Measurements from ENCODE around the gene NCMAP.

Gene NCMAP

DNA sequence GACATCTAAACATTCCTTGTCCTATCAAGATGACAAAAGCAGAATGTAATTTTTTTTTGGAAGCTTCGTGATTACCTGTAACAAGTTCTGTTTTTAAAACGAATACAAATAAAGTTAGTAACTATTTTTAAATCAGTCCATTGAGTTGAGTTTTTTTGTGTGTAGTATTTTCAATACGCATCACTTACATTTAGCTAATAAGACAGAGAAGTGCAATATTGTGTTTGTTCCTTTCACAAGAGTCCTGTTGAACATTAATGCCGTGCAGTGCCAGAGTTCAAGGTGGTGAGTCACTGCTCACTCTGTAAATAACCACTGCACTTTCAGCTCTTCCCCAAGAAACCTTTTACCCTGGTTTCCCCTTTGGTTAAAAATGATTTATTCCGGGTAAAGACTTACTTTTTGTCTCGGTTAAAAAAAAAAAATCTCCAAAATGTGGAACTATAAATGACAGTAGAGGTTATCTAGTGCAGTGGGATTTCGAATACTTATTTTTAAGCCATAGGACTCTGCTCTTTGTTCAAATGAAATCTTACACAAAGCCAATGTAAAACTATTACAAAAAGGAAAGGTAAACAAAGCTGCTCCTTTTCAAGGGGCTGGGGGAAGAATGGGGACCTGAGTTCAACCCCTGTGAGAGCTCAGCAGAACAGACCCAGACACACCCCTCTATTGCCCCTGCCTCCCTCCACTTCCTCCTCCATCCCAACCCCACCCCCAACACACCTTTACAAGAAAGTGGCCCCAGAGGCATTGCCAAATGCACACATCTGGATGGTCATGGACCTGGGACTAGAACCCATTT is 14.8 kb upstream of the NCMAP start:
- no peak overlapping the region for H2AFZ ChIP-seq (ENCODE audit: low read depth)
- no peak overlapping the region for H3K4me3 ChIP-seq (IDR thresholded peaks at IDR 0.05; ENCODE audit: insufficient read depth, low read depth, low read length)
- H3K4me2 ChIP-seq: peak overlapping the region; percentile 24; the same call in 1 of the 2 replicates
- H3K4me1 ChIP-seq (ENCODE audit: low read depth, poor library complexity, severe bottlenecking): peaks cover 30% of the 10 kb centered on the region
- H4K20me1 ChIP-seq (ENCODE audit: insufficient read depth): no peaks in the 10 kb centered on the region
- H3K9ac ChIP-seq: no peak overlapping the region
- H3K36me3 ChIP-seq (ENCODE audit: insufficient read depth): no peaks in the 10 kb centered on the region
- H3K27me3 ChIP-seq (ENCODE audit: insufficient read depth, low read depth): no peaks in the 10 kb centered on the region
- no peaks in the 10 kb centered on the region for H3K79me2 ChIP-seq (ENCODE audit: insufficient read depth, low read depth)
- H3K27ac ChIP-seq: no peak overlapping the region
- TF ChIP-seq, protein P1, sequence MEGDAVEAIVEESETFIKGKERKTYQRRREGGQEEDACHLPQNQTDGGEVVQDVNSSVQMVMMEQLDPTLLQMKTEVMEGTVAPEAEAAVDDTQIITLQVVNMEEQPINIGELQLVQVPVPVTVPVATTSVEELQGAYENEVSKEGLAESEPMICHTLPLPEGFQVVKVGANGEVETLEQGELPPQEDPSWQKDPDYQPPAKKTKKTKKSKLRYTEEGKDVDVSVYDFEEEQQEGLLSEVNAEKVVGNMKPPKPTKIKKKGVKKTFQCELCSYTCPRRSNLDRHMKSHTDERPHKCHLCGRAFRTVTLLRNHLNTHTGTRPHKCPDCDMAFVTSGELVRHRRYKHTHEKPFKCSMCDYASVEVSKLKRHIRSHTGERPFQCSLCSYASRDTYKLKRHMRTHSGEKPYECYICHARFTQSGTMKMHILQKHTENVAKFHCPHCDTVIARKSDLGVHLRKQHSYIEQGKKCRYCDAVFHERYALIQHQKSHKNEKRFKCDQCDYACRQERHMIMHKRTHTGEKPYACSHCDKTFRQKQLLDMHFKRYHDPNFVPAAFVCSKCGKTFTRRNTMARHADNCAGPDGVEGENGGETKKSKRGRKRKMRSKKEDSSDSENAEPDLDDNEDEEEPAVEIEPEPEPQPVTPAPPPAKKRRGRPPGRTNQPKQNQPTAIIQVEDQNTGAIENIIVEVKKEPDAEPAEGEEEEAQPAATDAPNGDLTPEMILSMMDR (conservative IDR thresholded peaks at IDR 0.05; ENCODE audit: low read depth, low read length): no peak

GRCh38 chr1:24541711-24542346 is 14.1 kb upstream of the NCMAP start:
- Histone ChIP-seq H4K20me1 (ENCODE audit: insufficient read depth) (no peaks in the 10 kb centered on the region), H3K9ac (no peak overlapping the region), H3K4me3 (IDR thresholded peaks at IDR 0.05; ENCODE audit: insufficient read depth, low read depth, low read length) (no peak overlapping the region), H3K36me3 (ENCODE audit: insufficient read depth) (no peaks in the 10 kb centered on the region), H3K4me2 (peak overlapping the region; percentile 24; the same call in 1 of the 2 replicates), H3K27me3 (ENCODE audit: insufficient read depth, low read depth) (no peaks in the 10 kb centered on the region), H3K4me1 (ENCODE audit: low read depth, poor library complexity, severe bottlenecking) (peaks cover 23% of the 10 kb centered on the region), H2AFZ (ENCODE audit: low read depth) (no peak overlapping the region), H3K79me2 (ENCODE audit: insufficient read depth, low read depth) (no peaks in the 10 kb centered on the region), H3K27ac (no peak overlapping the region)
- TF ChIP-seq, protein P1 (conservative IDR thresholded peaks at IDR 0.05; ENCODE audit: low read depth, low read length): peak; percentile 78

GRCh38 chr1:24544239-24544638 is 11.6 kb upstream of the NCMAP start:
- Histone ChIP-seq H2AFZ (ENCODE audit: low read depth) (no peak overlapping the region), H3K79me2 (ENCODE audit: insufficient read depth, low read depth) (no peaks in the 10 kb centered on the region), H3K9ac (no peak overlapping the region), H3K4me2 (no peak overlapping the region), H3K36me3 (ENCODE audit: insufficient read depth) (no peaks in the 10 kb centered on the region), H3K27ac (no peak overlapping the region), H4K20me1 (ENCODE audit: insufficient read depth) (no peaks in the 10 kb centered on the region), H3K4me3 (IDR thresholded peaks at IDR 0.05; ENCODE audit: insufficient read depth, low read depth, low read length) (no peak overlapping the region), H3K4me1 (ENCODE audit: low read depth, poor library complexity, severe bottlenecking) (peaks cover 14% of the 10 kb centered on the region), H3K27me3 (ENCODE audit: insufficient read depth, low read depth) (no peaks in the 10 kb centered on the region)
- TF ChIP-seq, protein P1 (conservative IDR thresholded peaks at IDR 0.05; ENCODE audit: low read depth, low read length): no peak

DNA sequence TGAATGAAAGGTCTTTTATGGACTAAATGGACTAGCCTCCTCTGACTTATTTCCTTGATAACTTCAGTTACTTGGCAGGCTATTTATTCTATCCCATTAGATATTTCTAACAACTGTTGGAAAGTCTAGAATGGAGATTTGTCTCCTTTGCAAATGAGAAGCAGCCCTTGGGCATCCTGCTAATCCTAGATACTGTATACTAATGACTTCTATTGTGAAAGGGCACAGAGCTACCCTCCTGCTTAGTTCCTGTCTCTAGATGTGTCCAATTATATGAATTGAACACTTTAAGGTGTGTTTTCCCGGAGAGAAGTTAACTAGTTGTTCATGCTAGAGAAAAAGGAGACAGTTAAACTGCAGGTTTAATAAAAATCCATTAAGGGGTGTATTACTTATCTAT is 10.2 kb upstream of the NCMAP start:
- Histone ChIP-seq H3K27me3 (ENCODE audit: insufficient read depth, low read depth) (no peaks in the 10 kb centered on the region), H2AFZ (ENCODE audit: low read depth) (no peak overlapping the region), H3K27ac (no peak overlapping the region), H4K20me1 (ENCODE audit: insufficient read depth) (no peaks in the 10 kb centered on the region), H3K9ac (no peak overlapping the region), H3K4me2 (no peak overlapping the region), H3K79me2 (ENCODE audit: insufficient read depth, low read depth) (no peaks in the 10 kb centered on the region), H3K4me1 (ENCODE audit: low read depth, poor library complexity, severe bottlenecking) (peaks cover 11% of the 10 kb centered on the region), H3K4me3 (IDR thresholded peaks at IDR 0.05; ENCODE audit: insufficient read depth, low read depth, low read length) (no peak overlapping the region), H3K36me3 (ENCODE audit: insufficient read depth) (no peaks in the 10 kb centered on the region)
- TF ChIP-seq, protein P1 (conservative IDR thresholded peaks at IDR 0.05; ENCODE audit: low read depth, low read length): no peak

Measured in KMS-11 (cell line).